Mucosa of gallbladder (tissue), 1 donor: ENCODE data around the gene JKAMP. TPM values are rescaled to one million over a fixed set of nuclear protein-coding genes. Genes with fewer than 3 reads are reported as not detected.

Experiments
- DNase-seq: peaks from one replicate; pipeline ENCODE4 v3.0.0-alpha.2; 2020; ENCODE audit warnings: low spot score
- total RNA-seq: library from RNA; stranded (reverse); gene quantifications from one replicate; pipeline ENCODE4 v1.2.1, GENCODE V29; 2021
- donor health status: DM: no; HTN: no; CAD: no.

The JKAMP gene
- total RNA-seq, 1 donor from 2014 or later: 35.8 TPM

GRCh38 chr14:59540852-59541251, 56.5 kb downstream of the JKAMP start:
- no peak for DNase-seq

GRCh38 chr14:59541731-59542130, 57.4 kb downstream of the JKAMP start:
- no peak for DNase-seq

GRCh38 chr14:59543873-59544272, 59.6 kb downstream of the JKAMP start:
- DNase-seq: no peak

GRCh38 chr14:59547310-59547709, 63.0 kb downstream of the JKAMP start:
- no peak for DNase-seq

Other genes with a start within 250 kb of the JKAMP start
- 3.4 TPM for gene GPR135, start 19.1 kb upstream of the JKAMP start, total RNA-seq
- gene L3HYPDH, start 109 bp upstream of the JKAMP start, total RNA-seq: 17.9 TPM
- gene CCDC175, start 92.3 kb downstream of the JKAMP start, total RNA-seq: 0.58 TPM